GM18526 (cell line): ENCODE results near the gene EEIG2.

Experiments used
- POLR2A ChIP-seq: IDR thresholded peaks from 3 replicates; pipeline ENCODE4 v1.6.1; 2011; ENCODE audit not compliant: insufficient read length; ENCODE audit errors: extremely low read depth

Gene EEIG2

DNA sequence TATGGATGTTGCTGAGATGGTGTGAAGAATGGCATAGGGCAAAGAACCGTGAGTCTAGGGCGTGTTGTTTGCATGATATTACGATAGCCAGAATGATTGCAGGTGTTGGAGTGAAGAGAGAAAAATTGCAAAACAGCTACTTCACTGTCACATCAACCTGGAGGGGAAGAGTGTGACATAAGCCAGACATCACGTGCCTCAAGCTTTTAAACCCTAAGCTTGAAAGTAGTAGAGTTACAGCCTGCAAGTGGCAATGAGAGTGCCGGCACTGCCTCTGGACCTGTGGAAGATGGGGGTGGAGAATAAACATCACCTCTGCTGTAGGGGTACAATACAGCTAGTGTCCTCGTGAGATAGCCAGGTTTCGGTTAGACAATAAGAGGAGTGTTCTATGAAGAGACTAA is 11.1 kb downstream of the EEIG2 start:
- no peak for TF ChIP-seq POLR2A

DNA sequence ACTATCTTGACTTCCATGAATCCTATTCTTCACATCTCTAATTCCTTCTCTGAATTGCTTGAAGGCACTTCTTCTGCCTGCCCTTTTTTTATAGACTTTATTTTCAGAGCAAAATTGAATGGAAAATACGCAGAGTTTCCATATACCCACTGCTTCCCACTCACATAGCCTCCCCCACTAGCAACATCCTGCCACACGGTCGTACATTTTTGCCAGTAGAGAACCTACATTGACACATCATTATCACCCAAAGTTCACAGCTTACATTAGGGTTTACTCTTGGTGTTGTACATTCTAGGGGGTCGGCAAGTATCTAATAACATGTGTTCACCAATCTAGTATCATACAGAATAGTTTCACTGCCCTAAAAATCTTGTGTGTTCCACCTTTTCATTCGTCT is 12.3 kb downstream of the EEIG2 start:
- TF ChIP-seq POLR2A: no peak

DNA sequence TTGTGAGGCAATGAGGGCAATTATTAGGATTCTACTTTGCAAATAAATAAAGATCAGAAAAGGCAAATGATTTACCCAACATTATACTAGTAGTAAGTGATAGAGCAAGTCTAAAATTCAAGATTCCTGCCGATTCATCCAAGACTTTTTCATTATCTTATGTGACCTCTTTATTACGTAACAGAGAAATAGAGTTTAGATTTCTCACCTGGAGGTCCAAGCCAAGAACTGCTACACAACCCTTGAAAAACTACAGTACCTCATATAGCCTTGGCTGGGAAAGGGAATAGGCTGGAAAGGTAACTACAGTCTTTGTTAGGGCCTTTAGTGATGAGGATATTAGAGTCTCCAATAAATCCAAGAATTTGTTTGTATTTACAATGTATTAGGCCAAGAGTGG is 13.3 kb downstream of the EEIG2 start:
- no peak for TF ChIP-seq POLR2A

DNA sequence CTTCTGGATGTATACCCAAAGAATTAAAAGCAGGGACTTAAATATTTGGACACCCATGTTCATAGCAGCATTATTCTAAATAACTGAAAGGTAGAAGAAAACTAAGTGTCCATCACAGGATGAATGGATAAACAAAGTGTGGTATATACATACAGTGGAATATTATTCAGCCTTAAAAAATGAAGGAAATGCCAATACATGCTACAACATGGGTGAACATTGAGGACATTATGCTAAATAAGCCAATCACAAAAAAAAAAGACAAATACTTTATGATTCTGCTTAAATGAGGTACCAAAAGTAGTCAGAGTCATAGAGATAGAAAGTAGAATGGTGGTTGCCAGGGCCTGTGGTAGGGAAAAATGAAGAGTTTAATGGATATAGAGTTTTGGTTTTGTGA is 14.1 kb downstream of the EEIG2 start:
- TF ChIP-seq POLR2A: no peak

DNA sequence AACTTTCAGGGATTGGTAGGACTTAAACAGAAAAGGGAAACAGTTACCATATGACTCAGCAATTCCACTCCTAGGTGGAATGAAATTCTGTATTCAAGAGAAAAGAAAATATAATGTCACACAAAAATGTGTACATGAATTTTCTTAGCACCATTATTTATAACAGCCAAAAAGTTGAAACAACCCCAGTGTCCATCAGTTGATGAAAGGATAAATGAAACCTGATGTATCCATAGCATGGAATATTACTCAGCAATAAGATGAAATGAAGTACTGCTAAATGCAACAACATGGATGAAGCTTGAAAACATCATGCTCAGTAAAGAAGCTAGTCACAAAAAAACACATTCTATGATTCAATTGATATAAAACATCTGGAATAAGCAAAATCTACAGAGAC is 15.5 kb downstream of the EEIG2 start:
- no peak for TF ChIP-seq POLR2A

DNA sequence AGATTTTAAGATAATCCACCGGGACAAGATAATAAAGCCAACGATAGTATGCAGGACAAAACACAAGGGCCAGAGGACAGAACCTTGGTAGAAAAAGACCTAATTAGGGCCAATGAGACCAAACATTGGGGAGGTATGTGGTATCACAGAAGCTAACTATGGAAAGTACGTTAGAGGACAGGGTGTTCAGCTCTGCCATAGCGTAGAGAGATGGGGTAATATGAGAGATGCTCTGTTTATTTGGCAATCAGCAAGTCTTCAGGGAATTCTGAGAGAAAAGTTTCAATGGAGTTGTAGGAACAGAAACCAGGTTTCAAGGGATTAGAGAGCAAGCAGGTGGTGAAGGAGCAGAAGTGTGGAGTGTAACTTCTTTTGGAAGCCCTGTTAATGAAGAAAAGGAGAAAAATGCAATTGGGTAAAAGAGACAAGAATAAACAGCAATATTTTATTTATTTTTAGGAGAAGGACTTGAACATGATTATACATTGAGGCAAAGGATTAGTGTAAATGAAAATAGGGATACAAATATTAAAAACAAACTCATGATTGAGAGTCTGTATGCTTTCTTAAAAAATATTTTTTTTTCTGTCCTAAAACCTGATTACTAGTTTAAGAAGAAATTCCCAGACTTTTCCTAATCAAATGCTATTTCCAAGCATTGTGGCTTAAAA is 24.0 kb downstream of the EEIG2 start:
- TF ChIP-seq POLR2A: no peak

DNA sequence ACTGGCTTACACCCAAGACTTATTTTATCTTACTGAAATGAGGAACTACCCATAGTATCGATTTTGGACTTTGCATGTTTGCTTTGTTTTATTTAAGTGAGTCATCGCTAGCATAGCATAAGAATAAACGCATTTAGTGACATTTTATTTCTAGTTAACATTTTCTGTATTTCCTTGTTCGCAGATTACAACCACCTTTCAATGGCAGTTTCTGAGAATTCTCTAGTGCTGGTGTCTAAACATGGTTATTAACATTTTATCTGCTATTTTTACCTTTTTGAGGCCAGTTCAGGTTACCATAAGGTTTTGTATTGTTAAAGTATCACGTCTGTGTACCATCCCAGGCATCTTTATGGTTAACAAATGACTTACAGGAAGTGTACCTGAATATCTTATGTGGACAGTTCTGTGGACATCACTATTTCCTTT is 24.5 kb downstream of the EEIG2 start:
- TF ChIP-seq POLR2A: no peak

DNA sequence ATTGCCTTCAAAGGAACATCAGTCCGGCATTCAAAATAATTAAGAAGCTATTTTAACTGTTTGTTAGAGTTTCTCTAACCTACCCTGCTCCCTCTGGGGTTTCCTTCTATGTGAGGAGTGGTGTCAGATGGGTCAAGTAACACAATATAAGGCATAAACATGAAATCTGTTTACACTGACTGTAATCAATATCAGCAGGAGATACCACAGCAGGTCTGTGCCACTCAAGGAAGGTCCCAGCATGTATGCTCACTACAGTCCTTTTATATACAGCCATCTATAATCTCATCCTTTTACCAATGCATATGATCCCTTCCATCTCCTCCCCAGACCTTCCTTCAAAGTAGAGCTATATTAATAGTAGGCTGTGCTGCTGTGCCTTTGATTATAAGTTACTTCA is 25.4 kb downstream of the EEIG2 start:
- no peak for TF ChIP-seq POLR2A

DNA sequence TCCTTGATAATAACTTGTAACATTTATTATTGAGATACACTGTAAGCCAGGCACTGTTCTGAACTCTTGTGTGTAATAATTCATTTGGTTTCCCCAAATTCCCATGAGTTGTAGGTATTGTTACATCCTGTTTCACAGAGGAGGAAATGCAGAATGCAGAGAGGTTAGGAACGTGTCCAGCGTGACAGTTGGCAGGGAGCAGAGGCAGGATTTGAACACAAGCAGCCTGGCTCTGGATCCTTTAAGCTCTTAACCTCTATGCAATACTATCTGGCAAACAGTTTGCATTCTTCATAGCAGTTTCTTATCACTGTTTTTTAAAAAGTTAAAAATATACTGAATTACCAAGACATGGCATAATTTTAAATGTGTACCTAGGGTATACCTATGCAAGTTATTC is 30.5 kb downstream of the EEIG2 start:
- TF ChIP-seq POLR2A: no peak

DNA sequence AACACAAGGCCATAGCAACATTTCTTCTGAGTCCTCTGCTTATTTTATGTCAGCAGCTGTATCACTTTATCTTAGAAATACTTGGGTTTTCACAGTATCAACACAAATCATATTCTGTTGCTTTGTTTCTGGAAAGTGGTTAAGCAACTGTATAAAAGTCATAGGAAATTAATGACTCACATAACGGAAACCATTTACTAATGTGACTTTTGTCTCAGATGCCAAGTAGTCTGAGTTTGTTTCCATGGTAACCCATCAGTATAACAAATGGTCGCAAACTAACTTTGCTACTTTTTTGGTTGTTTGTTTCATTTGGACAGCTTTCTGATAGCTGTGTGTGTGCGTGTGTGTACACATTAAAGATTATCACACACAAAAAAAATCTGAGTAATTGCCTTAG is 31.1 kb downstream of the EEIG2 start:
- TF ChIP-seq POLR2A: no peak

DNA sequence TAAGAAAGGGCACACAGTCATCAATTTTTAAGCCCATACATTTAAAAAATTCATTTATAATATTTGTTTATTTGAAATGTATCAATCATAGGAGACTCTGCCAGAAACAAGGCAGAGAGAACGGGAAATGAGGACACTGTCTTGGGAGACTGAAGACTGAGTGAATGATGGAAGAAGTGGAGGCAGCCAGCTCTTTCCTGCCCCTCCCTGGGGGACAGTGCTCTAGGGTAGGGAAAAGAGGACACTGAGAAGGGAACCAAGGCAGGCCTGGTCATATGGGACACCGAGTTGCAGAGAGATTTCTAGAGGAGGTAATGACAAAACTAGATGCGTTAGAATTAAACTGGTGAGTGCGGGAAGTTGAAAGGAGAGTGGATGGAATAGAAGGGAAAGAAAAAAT is 31.6 kb downstream of the EEIG2 start:
- no peak for TF ChIP-seq POLR2A

DNA sequence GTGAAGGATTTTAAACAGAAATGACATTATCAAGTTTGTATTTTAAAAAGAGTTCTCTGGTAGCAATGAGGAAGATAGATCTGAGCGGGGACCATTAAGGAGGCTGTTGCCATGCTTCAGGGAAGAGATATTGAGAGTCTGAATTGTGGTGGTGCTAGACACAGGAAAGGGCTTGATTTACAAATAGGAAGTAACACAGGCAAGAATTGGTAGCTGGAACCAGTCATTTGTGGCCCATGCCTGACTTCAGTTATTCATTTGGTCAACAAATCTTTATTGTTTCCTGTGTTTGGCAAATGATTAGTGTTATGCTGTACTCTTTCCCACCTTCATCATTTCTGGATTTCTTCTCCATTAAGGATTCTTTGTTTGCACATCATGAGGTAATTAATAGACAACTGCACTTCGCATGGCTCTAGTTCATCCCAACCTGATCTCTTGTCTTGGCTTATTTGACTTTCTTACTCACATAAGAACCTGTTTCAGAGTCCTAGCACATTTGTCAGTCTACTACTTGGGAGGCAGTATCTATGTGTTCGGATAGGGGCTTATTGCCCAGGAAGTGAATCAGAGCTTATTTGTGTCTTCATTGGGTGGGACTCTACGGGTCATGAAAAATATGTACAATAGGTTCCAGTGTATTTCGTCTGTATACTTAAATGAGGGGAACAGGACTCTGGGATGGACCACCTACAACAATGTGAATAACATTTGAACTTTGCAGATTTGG is 32.3 kb downstream of the EEIG2 start:
- TF ChIP-seq POLR2A: no peak

DNA sequence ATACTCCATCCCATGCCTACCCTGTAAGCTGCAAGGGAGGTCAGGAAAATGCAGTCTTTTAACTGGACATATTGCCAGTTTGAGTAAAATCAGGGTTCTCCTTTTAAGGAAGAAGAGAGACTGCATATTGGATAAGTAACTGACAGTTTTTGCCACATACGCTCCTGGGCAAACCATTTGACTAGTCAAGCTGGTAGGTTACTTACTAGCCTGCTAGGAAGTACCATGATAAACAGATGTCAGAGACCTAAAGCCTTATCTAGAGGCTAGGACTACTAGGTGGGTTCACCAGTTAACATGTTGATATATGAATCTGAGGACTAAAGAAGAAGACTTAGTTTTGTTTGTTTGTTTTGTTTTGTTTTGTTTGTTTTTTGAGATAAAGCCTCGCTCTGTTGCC is 33.5 kb downstream of the EEIG2 start:
- TF ChIP-seq POLR2A: no peak

DNA sequence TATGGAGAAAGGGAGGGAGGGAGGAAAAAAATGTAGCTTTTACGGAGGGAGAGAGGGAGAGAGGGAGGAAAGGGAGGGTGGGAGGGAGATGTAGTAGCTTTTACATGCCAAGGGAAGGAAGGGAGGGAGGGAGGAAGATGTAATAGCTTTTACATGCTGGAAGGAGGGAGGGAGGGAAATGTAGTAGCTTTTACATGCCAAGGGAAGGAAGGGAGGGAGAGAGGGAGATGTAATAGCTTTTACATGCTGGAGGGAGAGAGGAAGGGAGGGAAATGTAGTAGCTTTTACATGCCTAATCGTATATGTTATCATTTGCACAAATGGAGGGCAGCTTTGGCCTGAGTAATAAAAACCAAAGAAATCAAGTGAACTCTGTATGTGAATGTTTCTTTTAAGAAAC is 35.6 kb downstream of the EEIG2 start:
- TF ChIP-seq POLR2A: no peak

DNA sequence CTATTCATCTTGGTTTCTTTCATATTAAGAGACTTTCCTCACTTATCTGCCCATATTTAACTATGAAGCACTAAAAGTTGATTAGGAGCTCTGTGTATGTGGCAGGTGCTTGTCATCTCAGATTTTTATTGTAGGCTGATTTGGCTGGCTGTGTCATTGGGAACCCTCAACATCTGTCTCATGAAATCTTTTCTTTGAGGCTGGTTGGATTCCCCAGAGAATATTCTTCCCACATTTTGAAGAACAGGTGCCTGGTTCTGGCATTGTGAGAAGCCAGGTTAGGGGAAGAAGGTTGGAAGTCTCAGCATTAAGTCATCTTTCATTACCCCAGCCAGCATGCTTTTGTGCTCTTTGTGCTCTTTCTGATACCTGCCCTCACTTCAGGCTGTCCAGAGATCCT is 37.1 kb downstream of the EEIG2 start:
- no peak for TF ChIP-seq POLR2A

DNA sequence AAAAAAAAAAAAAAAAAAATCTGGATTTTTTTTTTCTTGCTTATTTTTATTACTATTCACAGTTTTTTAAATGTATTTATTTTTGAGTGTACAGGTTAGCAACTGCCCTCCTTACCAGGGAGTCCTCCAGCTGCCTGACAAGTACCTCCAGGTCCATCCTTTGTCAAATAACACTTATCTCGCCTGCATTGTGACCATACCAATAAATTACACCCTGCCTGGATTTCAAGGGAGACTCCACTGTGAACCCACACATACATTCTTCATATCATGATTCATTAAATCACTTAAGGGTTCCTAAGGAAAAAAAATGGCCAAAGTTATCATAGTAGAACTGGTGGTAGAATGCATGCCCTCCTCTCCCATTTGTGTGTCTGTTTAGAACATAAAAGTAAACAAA is 38.4 kb downstream of the EEIG2 start:
- TF ChIP-seq POLR2A: no peak

DNA sequence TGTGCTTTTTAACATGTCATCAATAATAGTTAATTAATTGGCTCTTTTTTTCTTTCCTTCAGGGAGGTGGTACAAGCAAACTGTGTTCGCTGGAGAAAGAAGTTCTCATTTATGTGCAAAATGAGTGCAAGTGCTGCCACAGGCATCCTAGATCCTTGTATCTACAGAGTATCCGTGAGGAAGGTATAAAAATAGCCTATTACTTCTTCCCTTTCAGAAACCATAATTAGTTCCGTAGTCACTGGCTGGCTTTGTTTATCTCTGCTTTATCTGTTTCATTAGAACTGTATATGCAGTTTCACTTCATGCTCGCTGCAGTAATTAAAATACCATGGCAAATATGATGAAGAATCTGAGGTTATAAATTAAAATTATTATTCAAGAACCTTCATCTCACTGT is 40.6 kb downstream of the EEIG2 start:
- TF ChIP-seq POLR2A: no peak
